ENCODE results near the gene CDK5RAP2.
"Not testable (repeated sequence)": the region's sequence is repeated elsewhere in the genome, so short reads cannot be mapped to it uniquely, and the experiment has no call there.

The CDK5RAP2 gene

GRCh38 chr9:120464176-120464886 lies 115.6 kb downstream of the CDK5RAP2 start:
- no peak for DNase-seq

- no peak for DNase-seq
Observed at GRCh38 chr9:120463765-120464164, 116.2 kb downstream of the CDK5RAP2 start.

GRCh38 chr9:120461677-120462076 lies 118.3 kb downstream of the CDK5RAP2 start:
- DNase-seq, result not testable (repeated sequence)

GRCh38 chr9:120456218-120456617 lies 123.7 kb downstream of the CDK5RAP2 start:
- DNase-seq, result no peak

DNA sequence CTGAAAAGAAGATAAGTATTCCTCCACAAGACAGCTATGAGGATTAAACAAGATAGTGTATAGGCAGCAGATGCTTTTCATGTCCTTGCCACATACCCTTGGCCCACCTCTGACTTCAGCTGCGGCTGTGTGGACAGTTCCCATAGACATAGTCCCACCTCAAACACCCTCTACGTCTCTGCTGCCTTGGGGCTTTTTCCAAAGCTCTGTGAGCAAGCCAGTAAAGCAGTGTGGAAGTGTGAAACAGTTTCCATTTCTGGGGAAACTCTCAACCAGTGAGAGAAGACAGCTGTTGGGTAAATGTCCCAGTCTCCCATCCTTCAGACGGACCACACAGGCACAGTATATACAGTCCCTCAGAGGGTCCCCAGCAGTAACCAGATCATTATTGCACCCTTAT lies 125.5 kb downstream of the CDK5RAP2 start:
- no peak for DNase-seq

GRCh38 chr9:120453792-120454191 lies 126.2 kb downstream of the CDK5RAP2 start:
- DNase-seq, result no peak

GRCh38 chr9:120452631-120453030 lies 127.3 kb downstream of the CDK5RAP2 start:
- no peak for DNase-seq

DNA sequence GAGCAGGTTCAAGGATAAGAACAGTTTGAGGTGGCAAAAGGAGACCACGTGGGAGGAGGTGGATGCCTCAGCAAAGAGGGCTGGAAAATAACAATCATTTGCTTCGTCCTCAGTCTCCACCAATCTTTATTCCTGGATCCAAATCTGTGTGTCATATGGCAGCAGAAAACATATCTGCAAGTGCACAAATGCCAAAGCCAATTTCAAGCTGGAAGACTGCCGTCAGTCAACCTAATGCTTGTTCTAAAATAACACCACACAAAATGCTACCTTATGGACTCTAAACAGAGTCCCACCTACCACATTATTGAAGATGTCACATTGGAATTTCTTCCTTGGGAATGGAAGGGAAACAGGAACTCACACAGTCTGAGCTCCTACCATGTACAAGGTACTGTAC lies 129.1 kb downstream of the CDK5RAP2 start:
- no peak for DNase-seq

- no peak for DNase-seq
Observed at GRCh38 chr9:120449566-120449965, 130.4 kb downstream of the CDK5RAP2 start.

- DNase-seq, result no peak
Observed at GRCh38 chr9:120447959-120448500, 131.9 kb downstream of the CDK5RAP2 start.

DNA sequence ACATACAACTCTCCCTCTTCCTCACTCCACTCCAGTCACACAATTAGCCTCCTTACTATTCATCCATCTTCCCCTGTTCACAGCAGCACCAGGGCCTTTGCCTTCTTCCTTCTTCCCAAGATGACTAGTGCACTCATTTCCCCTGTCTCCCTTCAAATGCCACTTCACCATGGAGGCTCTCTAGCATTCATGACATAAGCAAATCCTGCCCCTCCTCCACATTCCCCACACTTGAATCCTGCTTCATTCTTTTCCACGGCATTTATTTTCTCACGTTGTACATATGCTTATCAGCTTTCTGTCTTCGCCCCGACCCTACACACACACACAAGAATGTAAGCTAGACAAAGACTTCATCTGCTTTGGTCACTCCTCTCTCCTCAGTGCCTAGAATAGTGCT lies 133.3 kb downstream of the CDK5RAP2 start:
- no peak for DNase-seq

GRCh38 chr9:120443976-120444375 lies 136.0 kb downstream of the CDK5RAP2 start:
- DNase-seq, result no peak

GRCh38 chr9:120443489-120443888 lies 136.5 kb downstream of the CDK5RAP2 start:
- DNase-seq, result no peak

GRCh38 chr9:120442308-120442995 lies 137.5 kb downstream of the CDK5RAP2 start:
- DNase-seq, result no peak

GRCh38 chr9:120441426-120442307 lies 138.3 kb downstream of the CDK5RAP2 start:
- DNase-seq, result no peak

DNA sequence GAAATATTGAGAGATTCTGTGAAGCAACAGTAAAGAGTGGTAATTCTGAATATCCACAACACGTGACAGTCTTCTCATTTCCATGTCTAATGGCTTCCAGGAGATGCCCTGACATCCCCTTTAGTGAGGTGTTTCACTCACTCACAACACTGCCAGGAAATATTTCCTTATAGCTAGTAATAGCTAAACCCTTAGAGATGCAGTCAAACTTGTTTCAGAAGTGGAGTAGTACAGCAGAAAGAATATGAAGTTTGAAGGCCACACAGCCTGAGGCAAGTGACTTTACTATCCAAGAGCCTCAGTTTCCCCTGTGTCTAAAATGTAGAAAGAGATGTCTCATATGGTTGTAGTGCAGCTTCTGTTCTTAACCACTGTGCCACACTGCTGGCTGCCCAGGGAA lies 139.2 kb downstream of the CDK5RAP2 start:
- no peak for DNase-seq

DNA sequence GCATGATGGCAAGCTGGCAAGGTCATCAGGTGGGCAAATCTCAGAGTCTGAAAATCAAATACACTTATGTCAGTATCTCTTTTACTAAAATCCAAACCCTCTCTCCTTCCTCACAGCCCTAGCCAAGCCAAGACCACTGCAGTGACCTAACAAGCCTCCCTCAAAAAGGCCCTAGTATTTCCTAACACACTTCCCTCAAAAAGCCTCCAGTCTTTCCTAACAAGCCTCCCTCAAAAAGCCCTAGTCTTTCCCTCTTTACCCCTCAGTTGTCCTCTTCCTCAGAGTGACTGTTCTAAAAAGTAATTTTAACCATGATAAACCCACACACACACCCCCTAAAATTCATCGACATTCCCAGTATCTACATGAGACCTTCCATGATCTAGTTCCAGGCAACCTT lies 140.0 kb downstream of the CDK5RAP2 start:
- no peak for DNase-seq

GRCh38 chr9:120438836-120439546 lies 141.0 kb downstream of the CDK5RAP2 start:
- no peak for DNase-seq

DNA sequence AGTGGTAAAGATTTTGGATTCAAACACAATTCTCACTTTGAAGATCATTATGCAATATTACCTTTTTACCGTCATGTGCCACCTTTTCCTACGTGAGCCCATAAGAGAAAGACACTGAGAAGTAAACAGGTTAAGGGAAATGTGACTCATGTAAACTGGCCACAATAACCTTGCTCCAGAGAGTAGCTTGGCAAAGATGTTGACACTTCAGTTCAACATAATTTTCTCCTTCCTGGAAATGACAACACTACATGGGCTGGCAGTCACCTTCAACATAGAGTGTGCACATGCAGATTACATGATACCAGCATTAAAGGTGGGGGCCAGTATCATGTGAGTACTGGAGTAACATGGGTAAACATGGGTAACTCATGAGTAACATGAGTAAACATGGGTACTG lies 141.9 kb downstream of the CDK5RAP2 start:
- no peak for DNase-seq

DNA sequence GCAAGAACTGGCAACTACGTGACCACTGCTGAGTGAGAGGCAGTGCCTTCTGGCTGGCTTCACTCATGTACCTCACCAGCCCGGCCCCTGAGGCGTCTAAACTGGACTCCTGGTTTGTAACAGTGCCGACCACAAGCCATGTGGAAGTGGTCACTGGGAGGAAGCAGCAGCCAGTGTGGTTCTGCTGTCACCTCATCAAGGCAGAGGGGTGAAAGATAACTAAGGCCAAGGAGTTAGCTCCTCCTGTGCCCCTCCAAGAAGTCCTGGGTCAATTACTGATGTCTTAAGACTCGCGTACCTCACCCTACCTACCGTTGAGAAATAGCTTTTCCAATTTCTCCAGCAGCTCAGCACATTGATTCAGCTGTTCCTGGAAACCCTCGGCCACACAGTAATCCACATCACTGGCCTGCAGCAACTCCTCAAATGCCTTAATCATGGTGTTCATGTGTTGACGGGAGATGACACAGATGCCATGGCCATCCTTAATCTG lies 142.9 kb downstream of the CDK5RAP2 start:
- no peak for DNase-seq

GRCh38 chr9:120436446-120436845 lies 143.5 kb downstream of the CDK5RAP2 start:
- DNase-seq, result no peak

DNA sequence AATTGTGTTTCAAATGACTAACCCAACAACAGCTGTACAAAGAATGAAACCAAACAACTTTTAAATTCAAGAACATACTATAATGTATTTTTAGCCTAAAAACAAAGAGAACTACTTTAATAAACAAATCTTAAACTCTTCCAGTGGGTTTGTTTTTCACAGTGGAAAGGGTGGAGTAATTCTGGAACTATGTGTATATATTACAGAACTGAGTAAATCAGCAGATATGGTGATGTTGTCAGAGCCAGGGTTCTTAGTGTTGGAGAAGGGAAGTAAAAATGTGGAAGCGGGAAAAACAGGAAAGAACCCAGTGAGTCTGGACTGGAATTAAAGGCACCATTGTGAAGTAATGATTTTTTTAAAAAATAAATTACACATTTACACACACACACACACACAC lies 144.9 kb downstream of the CDK5RAP2 start:
- no peak for DNase-seq

GRCh38 chr9:120434532-120434931 lies 145.4 kb downstream of the CDK5RAP2 start:
- no peak for DNase-seq

Measured in DMS79 (cell line).